NCI-H146 (cell line): ENCODE measurements around the gene HHEX.
"Not testable (repeated sequence)": the region's sequence is repeated elsewhere in the genome, so short reads cannot be mapped to it uniquely, and the experiment has no call there.

Experiments
- DNase-seq: peaks from one replicate; lab custom pipeline; 2025; lab: John Stamatoyannopoulos, UW

Gene HHEX

GRCh38 chr10:92689663-92690210 lies at the start of gene HHEX:
Gene HHEX (plus strand): TSS chr10:92689955. CDS start chr10:92689987, 32 bp downstream.
- DNase-seq = peak; percentile 52

GRCh38 chr10:92640107-92640506 lies 49.6 kb upstream of the HHEX start:
- no peak for DNase-seq

GRCh38 chr10:92641492-92641891 lies 48.3 kb upstream of the HHEX start:
- no peak for DNase-seq

- DNase-seq = no peak
Measured at GRCh38 chr10:92644921-92645320, 44.8 kb upstream of the HHEX start.

- DNase-seq = not testable (repeated sequence)
Measured at GRCh38 chr10:92650864-92651263, 38.9 kb upstream of the HHEX start.

- no peak for DNase-seq
Measured at GRCh38 chr10:92655426-92655825, 34.3 kb upstream of the HHEX start.

- DNase-seq = no peak
Measured at GRCh38 chr10:92656266-92656961, 33.3 kb upstream of the HHEX start.

GRCh38 chr10:92657024-92657423 lies 32.7 kb upstream of the HHEX start:
- no peak for DNase-seq

GRCh38 chr10:92662848-92663247 lies 26.9 kb upstream of the HHEX start:
- no peak for DNase-seq

GRCh38 chr10:92664322-92664721 lies 25.4 kb upstream of the HHEX start:
- no peak for DNase-seq

- DNase-seq = no peak
Measured at GRCh38 chr10:92667078-92667477, 22.7 kb upstream of the HHEX start.

- no peak for DNase-seq
Measured at GRCh38 chr10:92677708-92678107, 12.0 kb upstream of the HHEX start.

GRCh38 chr10:92678206-92678605 lies 11.5 kb upstream of the HHEX start:
- no peak for DNase-seq

- DNase-seq = no peak
Measured at GRCh38 chr10:92681306-92681834, 8.4 kb upstream of the HHEX start.

GRCh38 chr10:92688573-92688926 lies 1.2 kb upstream of the HHEX start:
- no peak for DNase-seq

- no peak for DNase-seq
Measured at GRCh38 chr10:92688927-92689662, 660 bp upstream of the HHEX start.

GRCh38 chr10:92690211-92690914 lies 608 bp downstream of the HHEX start:
- DNase-seq = peak; percentile 40

GRCh38 chr10:92690915-92691590 lies 1.3 kb downstream of the HHEX start:
- DNase-seq = no peak

GRCh38 chr10:92691591-92692079 lies 1.9 kb downstream of the HHEX start:
- DNase-seq = no peak

- DNase-seq = no peak
Measured at GRCh38 chr10:92692080-92692671, 2.4 kb downstream of the HHEX start.
